CD4-positive, alpha-beta T cell treated with Interleukin-12 subunit alpha and Interleukin-12 subunit beta, for 1 hour (primary cell): ENCODE measurements around the gene CCL22.
"Not testable (repeated sequence)": the region's sequence is repeated elsewhere in the genome, so short reads cannot be mapped to it uniquely, and the experiment has no call there.

Experiments
- DNase-seq: peaks from one replicate; pipeline ENCODE4 v3.0.0-alpha.2; 2020

CCL22 gene

GRCh38 chr16:57358527-57359095 lies at the start of gene CCL22:
CCL22 (plus strand) TSS chr16:57358783; CDS start chr16:57358817, 34 bp downstream.
- DNase-seq, result no peak

- no peak for DNase-seq
These were observed 47.8 kb upstream of the CCL22 start for GRCh38 chr16:57310801-57311200.

GRCh38 chr16:57313509-57313908 lies 45.1 kb upstream of the CCL22 start:
- DNase-seq, result no peak

- DNase-seq, result no peak
These were observed 44.3 kb upstream of the CCL22 start for GRCh38 chr16:57314161-57314785.

- DNase-seq, result no peak
These were observed 43.2 kb upstream of the CCL22 start for GRCh38 chr16:57315416-57315815.

GRCh38 chr16:57316390-57317017 lies 42.1 kb upstream of the CCL22 start:
- no peak for DNase-seq

- no peak for DNase-seq
These were observed 40.2 kb upstream of the CCL22 start for GRCh38 chr16:57318240-57318970.

- DNase-seq, result no peak
These were observed 38.9 kb upstream of the CCL22 start for GRCh38 chr16:57319646-57320045.

- no peak for DNase-seq
These were observed 33.8 kb upstream of the CCL22 start for GRCh38 chr16:57324749-57325148.

- DNase-seq, result no peak
These were observed 33.1 kb upstream of the CCL22 start for GRCh38 chr16:57325458-57325857.

GRCh38 chr16:57329718-57330327 lies 28.8 kb upstream of the CCL22 start:
- DNase-seq, result no peak

GRCh38 chr16:57331355-57331754 lies 27.2 kb upstream of the CCL22 start:
- DNase-seq, result no peak

- no peak for DNase-seq
These were observed 25.2 kb upstream of the CCL22 start for GRCh38 chr16:57333402-57333801.

- no peak for DNase-seq
These were observed 23.2 kb upstream of the CCL22 start for GRCh38 chr16:57335366-57335765.

- no peak for DNase-seq
These were observed 17.5 kb upstream of the CCL22 start for GRCh38 chr16:57341062-57341440.

- DNase-seq, result no peak
These were observed 16.9 kb upstream of the CCL22 start for GRCh38 chr16:57341441-57342303.

GRCh38 chr16:57342606-57343005 lies 16.0 kb upstream of the CCL22 start:
- DNase-seq, result not testable (repeated sequence)

GRCh38 chr16:57343221-57343620 lies 15.4 kb upstream of the CCL22 start:
- no peak for DNase-seq

- DNase-seq, result not testable (repeated sequence)
These were observed 14.5 kb upstream of the CCL22 start for GRCh38 chr16:57344094-57344493.

- DNase-seq, result no peak
These were observed 13.6 kb upstream of the CCL22 start for GRCh38 chr16:57345021-57345420.

- DNase-seq, result no peak
These were observed 12.8 kb upstream of the CCL22 start for GRCh38 chr16:57345666-57346204.

GRCh38 chr16:57347858-57348257 lies 10.7 kb upstream of the CCL22 start:
- DNase-seq, result no peak
